ENCODE measurements around the gene MYOF.

GRCh38 chr10:93461807-93462178 is 20.3 kb downstream of the MYOF start:
- TF ChIP-seq POLR2A (IDR thresholded peaks at IDR 0.05; ENCODE audit: low read depth, low read length) (no peak), POLR2AphosphoS5 (IDR thresholded peaks at IDR 0.05; ENCODE audit: low read depth, low read length) (no peak), TAF1 (IDR thresholded peaks at IDR 0.05; ENCODE audit: low read depth, low read length) (no peak)
